Measurements from ENCODE around the gene DYSF.

- TF ChIP-seq, protein P1, sequence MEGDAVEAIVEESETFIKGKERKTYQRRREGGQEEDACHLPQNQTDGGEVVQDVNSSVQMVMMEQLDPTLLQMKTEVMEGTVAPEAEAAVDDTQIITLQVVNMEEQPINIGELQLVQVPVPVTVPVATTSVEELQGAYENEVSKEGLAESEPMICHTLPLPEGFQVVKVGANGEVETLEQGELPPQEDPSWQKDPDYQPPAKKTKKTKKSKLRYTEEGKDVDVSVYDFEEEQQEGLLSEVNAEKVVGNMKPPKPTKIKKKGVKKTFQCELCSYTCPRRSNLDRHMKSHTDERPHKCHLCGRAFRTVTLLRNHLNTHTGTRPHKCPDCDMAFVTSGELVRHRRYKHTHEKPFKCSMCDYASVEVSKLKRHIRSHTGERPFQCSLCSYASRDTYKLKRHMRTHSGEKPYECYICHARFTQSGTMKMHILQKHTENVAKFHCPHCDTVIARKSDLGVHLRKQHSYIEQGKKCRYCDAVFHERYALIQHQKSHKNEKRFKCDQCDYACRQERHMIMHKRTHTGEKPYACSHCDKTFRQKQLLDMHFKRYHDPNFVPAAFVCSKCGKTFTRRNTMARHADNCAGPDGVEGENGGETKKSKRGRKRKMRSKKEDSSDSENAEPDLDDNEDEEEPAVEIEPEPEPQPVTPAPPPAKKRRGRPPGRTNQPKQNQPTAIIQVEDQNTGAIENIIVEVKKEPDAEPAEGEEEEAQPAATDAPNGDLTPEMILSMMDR (IDR thresholded peaks at IDR 0.05): no peak
- no peak for TF ChIP-seq POLR2A (IDR thresholded peaks at IDR 0.05)
Observed at GRCh38 chr2:71685941-71686611, 232.7 kb downstream of the DYSF start.
